ENCODE data around the gene ADCY4.

The ADCY4 gene

GRCh38 chr14:24325963-24326362 is 8.9 kb downstream of the ADCY4 start:
- H3K4me3 Mint-ChIP-seq: no peak overlapping the region
- no peaks in the 10 kb centered on the region for H3K9me3 Mint-ChIP-seq
- H3K27me3 Mint-ChIP-seq: no peaks in the 10 kb centered on the region
- no peaks in the 10 kb centered on the region for H3K36me3 Mint-ChIP-seq (ENCODE audit: low read depth)
- intact Hi-C loops (cut with micrococcal nuclease): no loop called here
- peaks cover 74% of the 10 kb centered on the region for H3K4me1 Mint-ChIP-seq (ENCODE audit: low read depth)
- H3K27ac Mint-ChIP-seq: peak overlapping the region; percentile 30

GRCh38 chr14:24325041-24325530 is 9.8 kb downstream of the ADCY4 start:
- Mint-ChIP-seq H3K4me1 (ENCODE audit: low read depth) (peaks cover 65% of the 10 kb centered on the region), H3K4me3 (no peak overlapping the region), H3K27me3 (no peaks in the 10 kb centered on the region), H3K36me3 (ENCODE audit: low read depth) (no peaks in the 10 kb centered on the region), H3K9me3 (no peaks in the 10 kb centered on the region), H3K27ac (no peak overlapping the region)
- intact Hi-C loops (cut with micrococcal nuclease): no loop called here

GRCh38 chr14:24324024-24324423 is 10.8 kb downstream of the ADCY4 start:
- Mint-ChIP-seq H3K9me3 (no peaks in the 10 kb centered on the region), H3K27me3 (peaks cover 6% of the 10 kb centered on the region), H3K27ac (peak overlapping the region; percentile 19), H3K36me3 (ENCODE audit: low read depth) (no peaks in the 10 kb centered on the region), H3K4me1 (ENCODE audit: low read depth) (peaks cover 61% of the 10 kb centered on the region), H3K4me3 (no peak overlapping the region)
- intact Hi-C loops (cut with micrococcal nuclease): no loop called here

GRCh38 chr14:24323341-24323740 is 11.5 kb downstream of the ADCY4 start:
- no peaks in the 10 kb centered on the region for H3K36me3 Mint-ChIP-seq (ENCODE audit: low read depth)
- peaks cover 61% of the 10 kb centered on the region for H3K4me1 Mint-ChIP-seq (ENCODE audit: low read depth)
- H3K27me3 Mint-ChIP-seq: peaks cover 8% of the 10 kb centered on the region
- H3K4me3 Mint-ChIP-seq: no peak overlapping the region
- no peak overlapping the region for H3K27ac Mint-ChIP-seq
- intact Hi-C loops (cut with micrococcal nuclease): no loop called here
- H3K9me3 Mint-ChIP-seq: no peaks in the 10 kb centered on the region

- Mint-ChIP-seq H3K4me1 (ENCODE audit: low read depth) (peaks cover 64% of the 10 kb centered on the region), H3K9me3 (no peaks in the 10 kb centered on the region), H3K27me3 (peaks cover 8% of the 10 kb centered on the region), H3K27ac (no peak overlapping the region), H3K36me3 (ENCODE audit: low read depth) (no peaks in the 10 kb centered on the region), H3K4me3 (no peak overlapping the region)
- intact Hi-C loops (cut with micrococcal nuclease): no loop called here
Observed at GRCh38 chr14:24322672-24323071, 12.2 kb downstream of the ADCY4 start.

GRCh38 chr14:24321212-24321975 is 13.5 kb downstream of the ADCY4 start:
- Mint-ChIP-seq H3K27me3 (peaks cover 8% of the 10 kb centered on the region), H3K9me3 (no peaks in the 10 kb centered on the region), H3K36me3 (ENCODE audit: low read depth) (no peaks in the 10 kb centered on the region), H3K4me1 (ENCODE audit: low read depth) (peaks cover 64% of the 10 kb centered on the region), H3K27ac (no peak overlapping the region), H3K4me3 (no peak overlapping the region)
- intact Hi-C loops (cut with micrococcal nuclease): no loop called here

- no peak overlapping the region for H3K27ac Mint-ChIP-seq
Observed at GRCh38 chr14:24317141-24317928, 17.5 kb downstream of the ADCY4 start.

GRCh38 chr14:24316597-24316950 is 18.3 kb downstream of the ADCY4 start:
- Mint-ChIP-seq H3K27ac (no peak overlapping the region), H3K4me1 (ENCODE audit: low read depth) (peaks cover 81% of the 10 kb centered on the region), H3K36me3 (ENCODE audit: low read depth) (peaks cover 15% of the 10 kb centered on the region)

More at GRCh38 chr14:24317141-24317928, 17.5 kb downstream of the ADCY4 start:
- Mint-ChIP-seq H3K4me3 (peak overlapping the region; percentile 14), H3K9me3 (no peaks in the 10 kb centered on the region), H3K36me3 (ENCODE audit: low read depth) (peaks cover 15% of the 10 kb centered on the region), H3K4me1 (ENCODE audit: low read depth) (peaks cover 79% of the 10 kb centered on the region), H3K27me3 (peaks cover 8% of the 10 kb centered on the region)
- intact Hi-C loops (cut with micrococcal nuclease): no loop called here

GRCh38 chr14:24315807-24316596 is 18.9 kb downstream of the ADCY4 start:
- peaks cover 15% of the 10 kb centered on the region for H3K36me3 Mint-ChIP-seq (ENCODE audit: low read depth)
- peaks cover 8% of the 10 kb centered on the region for H3K27me3 Mint-ChIP-seq
- H3K9me3 Mint-ChIP-seq: no peaks in the 10 kb centered on the region
- intact Hi-C loops (cut with micrococcal nuclease): no loop called here
- H3K27ac Mint-ChIP-seq: peak overlapping the region; percentile 66
- no peak overlapping the region for H3K4me3 Mint-ChIP-seq
- H3K4me1 Mint-ChIP-seq (ENCODE audit: low read depth): peaks cover 87% of the 10 kb centered on the region

More at GRCh38 chr14:24316597-24316950, 18.3 kb downstream of the ADCY4 start:
- Mint-ChIP-seq H3K4me3 (no peak overlapping the region), H3K9me3 (no peaks in the 10 kb centered on the region), H3K27me3 (peaks cover 8% of the 10 kb centered on the region)
- intact Hi-C loops (cut with micrococcal nuclease): no loop called here

GRCh38 chr14:24315243-24315806 is 19.5 kb downstream of the ADCY4 start:
- Mint-ChIP-seq H3K27me3 (peaks cover 8% of the 10 kb centered on the region), H3K9me3 (no peaks in the 10 kb centered on the region), H3K4me3 (no peak overlapping the region), H3K36me3 (ENCODE audit: low read depth) (peaks cover 17% of the 10 kb centered on the region), H3K27ac (peak overlapping the region; percentile 66), H3K4me1 (ENCODE audit: low read depth) (peaks cover 92% of the 10 kb centered on the region)
- intact Hi-C loops (cut with micrococcal nuclease): no loop called here

- H3K36me3 Mint-ChIP-seq (ENCODE audit: low read depth): peaks cover 24% of the 10 kb centered on the region
- peak overlapping the region; percentile 66 for H3K27ac Mint-ChIP-seq
- no peaks in the 10 kb centered on the region for H3K9me3 Mint-ChIP-seq
- intact Hi-C loops (cut with micrococcal nuclease): loop anchor here (1.0 kb wide), 1 partner anchor 15 kb away; no protein-coding TSS in a partner anchor
- H3K4me1 Mint-ChIP-seq (ENCODE audit: low read depth): peaks cover 99% of the 10 kb centered on the region
- H3K27me3 Mint-ChIP-seq: peaks cover 5% of the 10 kb centered on the region
- no peak overlapping the region for H3K4me3 Mint-ChIP-seq
Observed at GRCh38 chr14:24314377-24315193, 20.3 kb downstream of the ADCY4 start.

GRCh38 chr14:24313913-24314312 is 21.0 kb downstream of the ADCY4 start:
- Mint-ChIP-seq H3K36me3 (ENCODE audit: low read depth) (peaks cover 31% of the 10 kb centered on the region), H3K4me1 (ENCODE audit: low read depth) (peaks cover 99% of the 10 kb centered on the region), H3K27me3 (peaks cover 2% of the 10 kb centered on the region), H3K9me3 (no peaks in the 10 kb centered on the region), H3K27ac (peak overlapping the region; percentile 66), H3K4me3 (peak overlapping the region; percentile 2)
- intact Hi-C loops (cut with micrococcal nuclease): loop anchor here (1.0 kb wide), 1 partner anchor 15 kb away; no protein-coding TSS in a partner anchor

Measured in dendritic cell treated with granulocyte-macrophage colony-stimulating factor and Interleukin-4, amounts not matched to agents 40 ng/mL and 50 ng/mL, for 4 days (primary cell).